SU-DHL-6 (cell line): ENCODE results near the gene ITGB1.

ENCODE experiments used
- H2AFZ ChIP-seq: fragments of 200-600 bp; sonication (generic); 2 replicates; pipeline ENCODE4 v1.6.1; 2014; ENCODE audit warnings: low read depth, mild to moderate bottlenecking, moderate library complexity, mixed read lengths, antibody characterized with exemption, low read length; ENCODE audit not compliant: severe bottlenecking
- H3F3A ChIP-seq: fragments of 200-600 bp; shearing (Covaris generic); 2 replicates; pipeline ENCODE4 v1.6.0; 2016; ENCODE audit warnings: antibody characterized with exemption, mild to moderate bottlenecking; ENCODE audit not compliant: insufficient read depth
- H3K27ac ChIP-seq: fragments of 200-600 bp; sonication (generic); 2 replicates; pipeline ENCODE4 v1.5.1; 2016; ENCODE audit warnings: low read depth, mild to moderate bottlenecking, low read length, moderate library complexity, mixed read lengths
- H3K27me3 ChIP-seq: fragments of 200-600 bp; sonication (generic), shearing (Covaris generic); 2 replicates; pipeline ENCODE4 v1.6.0; 2014; ENCODE audit warnings: mild to moderate bottlenecking, low read length
- H3K36me3 ChIP-seq: fragments of 200-600 bp; sonication (generic); 2 replicates; pipeline ENCODE4 v1.6.1; 2014; ENCODE audit warnings: mild to moderate bottlenecking, low read length, mixed read lengths
- H3K4me2 ChIP-seq: fragments of 300-600, 200-600 bp; shearing (Covaris generic), sonication (generic); 2 replicates; pipeline ENCODE4 v1.6.0; 2014; ENCODE audit warnings: low read length, low read depth, mild to moderate bottlenecking; ENCODE audit not compliant: poor library complexity, severe bottlenecking
- H3K4me3 ChIP-seq: fragments of 200-600 bp; sonication (generic); 2 replicates; pipeline ENCODE4 v1.5.1; 2014; ENCODE audit warnings: antibody characterized with exemption, low read length, mild to moderate bottlenecking, mixed read lengths; ENCODE audit not compliant: insufficient read depth, poor library complexity, severe bottlenecking
- H3K79me2 ChIP-seq: fragments of 200-600 bp; sonication (generic); 2 replicates; pipeline ENCODE4 v1.6.1; 2014; ENCODE audit warnings: mild to moderate bottlenecking, low read length, moderate library complexity; ENCODE audit not compliant: insufficient read depth
- H3K9ac ChIP-seq: fragments of 200-600 bp; sonication (generic); 2 replicates; pipeline ENCODE4 v1.7.0; 2014; ENCODE audit warnings: mild to moderate bottlenecking, low read length
- H3K9me2 ChIP-seq: fragments of 200-600 bp; sonication (generic); replicated peaks from 2 replicates; pipeline ENCODE4 v1.6.1; 2014; ENCODE audit warnings: low read length; ENCODE audit not compliant: insufficient read depth
- H3K9me3 ChIP-seq: fragments of 200-600 bp; sonication (generic); 2 replicates; pipeline ENCODE4 v1.6.1; 2014; ENCODE audit warnings: low read length, mixed read lengths; ENCODE audit not compliant: insufficient read depth
- H4K20me1 ChIP-seq: fragments of 200-600 bp; sonication (generic); 2 replicates; pipeline ENCODE4 v1.6.1; 2014; ENCODE audit warnings: low read depth, mild to moderate bottlenecking, antibody characterized with exemption, low read length, moderate library complexity, mixed read lengths
- CTCF ChIP-seq: fragments of 200-600 bp; sonication (generic); IDR thresholded peaks from one replicate; pipeline ENCODE4 v1.5.1; 2017; ENCODE audit warnings: antibody characterized with exemption, mild to moderate bottlenecking, low read length, moderate library complexity; ENCODE audit not compliant: insufficient read depth, poor library complexity, severe bottlenecking
- EZH2phosphoT487 ChIP-seq: fragments of 200-600 bp; sonication (generic), shearing (Covaris generic); conservative IDR thresholded peaks from 2 replicates; pipeline ENCODE4 v1.6.1; 2018; ENCODE audit warnings: mild to moderate bottlenecking, antibody characterized with exemption, low read length, moderate library complexity, mixed read lengths

ITGB1 gene

GRCh38 chr10:32889631-32890212 is 68.3 kb downstream of the ITGB1 start:
- Histone ChIP-seq H3F3A (no peaks in the 10 kb centered on the region), H2AFZ (no peak overlapping the region), H3K27me3 (no peaks in the 10 kb centered on the region), H3K27ac (no peak overlapping the region), H3K36me3 (no peaks in the 10 kb centered on the region), H3K4me2 (no peak overlapping the region), H3K4me3 (no peak overlapping the region), H3K9me3 (no peaks in the 10 kb centered on the region), H3K9me2 (no peaks in the 10 kb centered on the region), H3K9ac (no peak overlapping the region), H3K79me2 (no peaks in the 10 kb centered on the region), H4K20me1 (no peaks in the 10 kb centered on the region)
- no peak for TF ChIP-seq EZH2phosphoT487
- no peak for TF ChIP-seq CTCF

GRCh38 chr10:32888161-32888927 is 69.7 kb downstream of the ITGB1 start:
- Histone ChIP-seq H3F3A (no peaks in the 10 kb centered on the region), H3K9ac (no peak overlapping the region), H3K36me3 (no peaks in the 10 kb centered on the region), H3K4me3 (no peak overlapping the region), H3K79me2 (no peaks in the 10 kb centered on the region), H3K4me2 (no peak overlapping the region), H3K27ac (no peak overlapping the region), H3K9me3 (no peaks in the 10 kb centered on the region), H3K9me2 (no peaks in the 10 kb centered on the region), H4K20me1 (no peaks in the 10 kb centered on the region), H3K27me3 (no peaks in the 10 kb centered on the region), H2AFZ (no peak overlapping the region)
- TF ChIP-seq CTCF (no peak), EZH2phosphoT487 (no peak)

- Histone ChIP-seq H3K9me2 (no peaks in the 10 kb centered on the region), H3K27me3 (no peaks in the 10 kb centered on the region), H3K9ac (no peak overlapping the region), H4K20me1 (no peaks in the 10 kb centered on the region), H3K4me3 (no peak overlapping the region), H3K27ac (no peak overlapping the region), H3K36me3 (no peaks in the 10 kb centered on the region), H3K4me2 (no peak overlapping the region), H3F3A (no peaks in the 10 kb centered on the region), H3K9me3 (no peaks in the 10 kb centered on the region), H3K79me2 (no peaks in the 10 kb centered on the region), H2AFZ (no peak overlapping the region)
- no peak for TF ChIP-seq EZH2phosphoT487
- TF ChIP-seq CTCF, result no peak
These were observed 70.5 kb downstream of the ITGB1 start for GRCh38 chr10:32887481-32887880.
